GM12878 (cell line): ENCODE results near the gene LRRTM1. TPM values are rescaled to one million over a fixed set of nuclear protein-coding genes. Genes with fewer than 3 reads are reported as not detected.

Experiments
- ATAC-seq: fragments of 200-7000 bp; cut with Tn5 transposase; 3 replicates; pipeline ENCODE4 v1.9.1; 2020; ENCODE audit warnings: mild to moderate bottlenecking, moderate library complexity
- BruUV-seq: library from RNA; stranded (reverse); fragments of 400-500 nt; replicated peaks from 2 replicates; lab custom pipeline; 2021; lab: Mats Ljungman, UMichigan
- CTCF ChIA-PET: fragments of 300-600 bp; sonication (Branson Sonifier 250); formaldehyde crosslinking; extraction: SDS; loops from one replicate; lab custom pipeline; 2021; ENCODE audit warnings: inconsistent platforms; lab: Yijun Ruan, JAX
- POLR2A ChIA-PET: fragments of 350-600 bp; formaldehyde crosslinking; extraction: SDS; loops from one replicate; lab custom pipeline; 2021; ENCODE audit warnings: inconsistent platforms; lab: Charles Lee
- RAD21 ChIA-PET: fragments of 300-600 bp; sonication (Branson Sonifier 250); formaldehyde crosslinking; loops from one replicate; lab custom pipeline; 2023; ENCODE audit warnings: antibody characterized with exemption; ENCODE audit not compliant: unreplicated experiment; lab: Charles Lee
- SMC1A ChIA-PET: fragments of 300-600 bp; sonication (Branson Sonifier 250); formaldehyde crosslinking; loops from one replicate; lab custom pipeline; 2023; ENCODE audit not compliant: unreplicated experiment, uncharacterized antibody; lab: Charles Lee
- DNase-seq: peaks from one replicate; pipeline ENCODE4 v3.0.0-alpha.2; 2011; ENCODE audit warnings: low read depth, low spot score
- FAIRE-seq: peaks from 3 replicates; lab custom pipeline; 2011; peaks lifted over from hg19 to GRCh38; lab: Jason Lieb, UNC
- H2AFZ ChIP-seq: 2 replicates; pipeline ENCODE4 v1.6.0; 2011; ENCODE audit warnings: low read depth, low read length, control low read depth; ENCODE audit not compliant: control insufficient read depth
- H3K27ac ChIP-seq: 2 replicates; pipeline ENCODE4 v1.5.1; 2011; ENCODE audit warnings: control low read depth; ENCODE audit not compliant: control insufficient read depth, insufficient read depth
- H3K27me3 ChIP-seq, 2 experiments: replicated peaks in 1 of 2; 2 replicates each; pipeline versions ENCODE4 v1.6.0 to v1.6.1; 2011; ENCODE audit warnings: low read length in 1 of 2; ENCODE audit not compliant: control insufficient read depth in 2 of 2, insufficient read depth in 2 of 2
- H3K36me3 ChIP-seq, 2 experiments: 2 replicates each; pipeline ENCODE4 v1.5.1; 2011; ENCODE audit warnings: low read length in 1 of 2; ENCODE audit not compliant: control insufficient read depth in 2 of 2, insufficient read depth in 2 of 2
- H3K4me1 ChIP-seq: 2 replicates; pipeline ENCODE4 v1.6.1; 2011; ENCODE audit warnings: mild to moderate bottlenecking, low read length, moderate library complexity, mixed read lengths; ENCODE audit not compliant: control insufficient read depth, insufficient read depth
- H3K4me2 ChIP-seq: 2 replicates; pipeline ENCODE4 v1.6.0; 2011; ENCODE audit warnings: control low read depth; ENCODE audit not compliant: control insufficient read depth, insufficient read depth
- H3K4me3 ChIP-seq: fragments of 200-600 bp; sonication (generic); 2 replicates; pipeline ENCODE4 v1.5.1; 2016
- H3K79me2 ChIP-seq: 2 replicates; pipeline ENCODE4 v1.6.0; 2011; ENCODE audit warnings: low read length; ENCODE audit not compliant: control insufficient read depth, insufficient read depth
- H3K9ac ChIP-seq: 2 replicates; pipeline ENCODE4 v1.8.0; 2011; ENCODE audit warnings: low read length, control low read depth, mixed read lengths; ENCODE audit not compliant: control insufficient read depth, insufficient read depth
- H3K9me3 ChIP-seq: replicated peaks from 3 replicates; pipeline ENCODE4 v1.5.1; 2011; ENCODE audit warnings: mild to moderate bottlenecking, low read length; ENCODE audit not compliant: control insufficient read depth, insufficient read depth
- H4K20me1 ChIP-seq: 2 replicates; pipeline ENCODE4 v1.6.0; 2011; ENCODE audit not compliant: control insufficient read depth, insufficient read depth
- CREB1 ChIP-seq: IDR thresholded peaks from 2 replicates; pipeline ENCODE4 v1.6.1; 2012; ENCODE audit warnings: low read depth, mild to moderate bottlenecking, inconsistent platforms
- FOS ChIP-seq: IDR thresholded peaks from 3 replicates; pipeline ENCODE4 v1.6.1; 2011; ENCODE audit warnings: borderline replicate concordance; ENCODE audit not compliant: insufficient read length; ENCODE audit errors: extremely low read depth
- HDAC6 ChIP-seq: fragments of 200-600 bp; sonication (generic); IDR thresholded peaks from one replicate; pipeline ENCODE4 v1.8.0; 2017; ENCODE audit warnings: antibody characterized with exemption; ENCODE audit not compliant: unreplicated experiment
- MYB ChIP-seq: fragments of 150-350 bp; IDR thresholded peaks from 2 replicates; pipeline ENCODE4 v1.6.1; 2014; ENCODE audit warnings: mild to moderate bottlenecking, low read depth, low read length, borderline replicate concordance
- PAX8 ChIP-seq: fragments of 450-650 bp; IDR thresholded peaks from 2 replicates; pipeline ENCODE4 v1.6.1; 2017; ENCODE audit warnings: mild to moderate bottlenecking, moderate library complexity
- RAD51 ChIP-seq: fragments of 450-650 bp; IDR thresholded peaks from 2 replicates; pipeline ENCODE4 v1.6.1; 2016; ENCODE audit warnings: moderate library complexity, mild to moderate bottlenecking, inconsistent platforms
- RB1 ChIP-seq: fragments of 450-650 bp; formaldehyde crosslinking; IDR thresholded peaks from 2 replicates; pipeline ENCODE4 v1.6.1; 2017; ENCODE audit warnings: mild to moderate bottlenecking, borderline replicate concordance
- SRF ChIP-seq, 2 experiments: IDR thresholded peaks; 2 replicates each; pipeline ENCODE4 v1.6.1; 2011; ENCODE audit warnings: low read depth in 2 of 2, low read length in 2 of 2, mild to moderate bottlenecking in 1 of 2, moderate library complexity in 1 of 2
- SUZ12 ChIP-seq: fragments of 200-600 bp; sonication (generic); IDR thresholded peaks from one replicate; pipeline ENCODE4 v1.6.1; 2018; ENCODE audit warnings: antibody characterized with exemption, mild to moderate bottlenecking; ENCODE audit not compliant: unreplicated experiment
- TCF12 ChIP-seq: IDR thresholded peaks from 2 replicates; pipeline ENCODE4 v1.6.1; 2011; ENCODE audit warnings: low read depth, mild to moderate bottlenecking, low read length
- WGBS: methylation state at CpG from one replicate; pipeline ENCODE4 v1.1.6; 2016; ENCODE audit warnings: low lambda C conversion rate; ENCODE audit not compliant: insufficient replicate concordance, insufficient coverage; ENCODE audit errors: missing lambda C conversion rate; 5-methylcytosine and 5-hydroxymethylcytosine counted together
- in situ Hi-C: fragments of 300-500 bp; cut with MboI; formaldehyde crosslinking; loops from 9 replicates; pipeline ENCODE4 v1.14.3; 2018; ENCODE audit warnings: mixed read lengths
- intact Hi-C: fragments of 100-400 bp; cut with micrococcal nuclease; formaldehyde crosslinking; loops from one replicate; pipeline ENCODE4 v1.14.2; 2022; ENCODE audit not compliant: unreplicated experiment
- polyA plus RNA-seq, 11 experiments: library from polyadenylated mRNA; depleted of rRNA in 4 of 11; unstranded in 6 of 11; stranded (reverse) in 5 of 11; fragments of >200 nt; fragmentation: Nextera tagmentation in 4 of 11; fragmentation: Illumina TruSeq in 1 of 11; extraction: Ambion mirVana in 4 of 11; extraction: Trizol in 1 of 11; gene quantifications; 1 replicate in 1 of 11; 2 replicates in 10 of 11; pipeline versions ENCODE4 v1.2.1 to v1.2.3, GENCODE V29; 2011 to 2016; ENCODE audit warnings: inconsistent platforms in 2 of 11, missing spikeins in 2 of 11, low read depth in 1 of 11
- total RNA-seq, 4 experiments: library from RNA; depleted of rRNA in 3 of 4; stranded (reverse); fragments of >200 nt in 3 of 4; fragmentation: Illumina TruSeq in 1 of 4; extraction: Trizol in 1 of 4; gene quantifications; 2 replicates each; pipeline versions ENCODE4 v1.2.1 to v1.2.3, GENCODE V29; 2013 to 2021
- TF ChIP-seq, protein P1 (sequence below): fragments of 450-650 bp; IDR thresholded peaks from 2 replicates; pipeline ENCODE4 v1.6.1; 2017; ENCODE audit warnings: borderline replicate concordance
- TF ChIP-seq, protein P2 (sequence below): IDR thresholded peaks from 2 replicates; pipeline ENCODE4 v1.6.1; 2012; ENCODE audit warnings: low read length, inconsistent platforms
- TF ChIP-seq, protein P3 (sequence below): fragments of 450-650 bp; formaldehyde crosslinking; IDR thresholded peaks from 2 replicates; pipeline ENCODE4 v1.5.0; 2022; ENCODE audit warnings: mild to moderate bottlenecking, missing genetic modification characterization
- TF ChIP-seq, protein P4 (sequence below): IDR thresholded peaks from 2 replicates; pipeline ENCODE4 v1.6.1; 2012; ENCODE audit warnings: low read depth, low read length, improper control_type of control experiment
- TF ChIP-seq, protein P5 (sequence below): fragments of 450-650 bp; IDR thresholded peaks from 2 replicates; pipeline ENCODE4 v1.6.1; 2016; ENCODE audit warnings: mild to moderate bottlenecking

Gene LRRTM1
- total and polyA plus RNA-seq, 10 of the 15 experiments (the other 5 are each of a cell fraction or from before 2014, with no cell fraction given), result not detected

DNA sequence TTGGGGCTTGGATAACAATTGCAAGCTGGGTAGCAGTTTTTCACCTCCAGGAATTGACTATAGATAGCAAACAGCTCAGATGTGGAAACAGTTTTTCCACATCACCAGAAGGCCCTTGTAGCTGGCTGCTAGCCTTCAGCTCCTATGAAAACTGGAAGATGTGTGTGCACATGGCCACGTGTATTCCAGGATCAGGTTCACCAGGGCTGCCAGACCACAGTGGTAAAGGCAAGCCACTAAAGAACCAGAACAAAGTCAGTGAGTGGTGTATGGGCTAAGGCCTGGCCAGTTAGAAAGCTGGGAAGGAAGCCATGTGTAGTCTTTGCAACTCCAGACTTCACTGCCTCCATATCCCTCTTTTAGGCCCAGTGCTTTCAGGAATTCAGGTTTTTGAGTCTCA is 12.9 kb downstream of the LRRTM1 start:
- in situ Hi-C loops, result no loop called here
- TF ChIP-seq, protein P1, sequence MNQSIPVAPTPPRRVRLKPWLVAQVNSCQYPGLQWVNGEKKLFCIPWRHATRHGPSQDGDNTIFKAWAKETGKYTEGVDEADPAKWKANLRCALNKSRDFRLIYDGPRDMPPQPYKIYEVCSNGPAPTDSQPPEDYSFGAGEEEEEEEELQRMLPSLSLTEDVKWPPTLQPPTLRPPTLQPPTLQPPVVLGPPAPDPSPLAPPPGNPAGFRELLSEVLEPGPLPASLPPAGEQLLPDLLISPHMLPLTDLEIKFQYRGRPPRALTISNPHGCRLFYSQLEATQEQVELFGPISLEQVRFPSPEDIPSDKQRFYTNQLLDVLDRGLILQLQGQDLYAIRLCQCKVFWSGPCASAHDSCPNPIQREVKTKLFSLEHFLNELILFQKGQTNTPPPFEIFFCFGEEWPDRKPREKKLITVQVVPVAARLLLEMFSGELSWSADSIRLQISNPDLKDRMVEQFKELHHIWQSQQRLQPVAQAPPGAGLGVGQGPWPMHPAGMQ, result no peak
- TF ChIP-seq, protein P2, sequence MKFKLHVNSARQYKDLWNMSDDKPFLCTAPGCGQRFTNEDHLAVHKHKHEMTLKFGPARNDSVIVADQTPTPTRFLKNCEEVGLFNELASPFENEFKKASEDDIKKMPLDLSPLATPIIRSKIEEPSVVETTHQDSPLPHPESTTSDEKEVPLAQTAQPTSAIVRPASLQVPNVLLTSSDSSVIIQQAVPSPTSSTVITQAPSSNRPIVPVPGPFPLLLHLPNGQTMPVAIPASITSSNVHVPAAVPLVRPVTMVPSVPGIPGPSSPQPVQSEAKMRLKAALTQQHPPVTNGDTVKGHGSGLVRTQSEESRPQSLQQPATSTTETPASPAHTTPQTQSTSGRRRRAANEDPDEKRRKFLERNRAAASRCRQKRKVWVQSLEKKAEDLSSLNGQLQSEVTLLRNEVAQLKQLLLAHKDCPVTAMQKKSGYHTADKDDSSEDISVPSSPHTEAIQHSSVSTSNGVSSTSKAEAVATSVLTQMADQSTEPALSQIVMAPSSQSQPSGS, result no peak
- TF ChIP-seq, protein P3, sequence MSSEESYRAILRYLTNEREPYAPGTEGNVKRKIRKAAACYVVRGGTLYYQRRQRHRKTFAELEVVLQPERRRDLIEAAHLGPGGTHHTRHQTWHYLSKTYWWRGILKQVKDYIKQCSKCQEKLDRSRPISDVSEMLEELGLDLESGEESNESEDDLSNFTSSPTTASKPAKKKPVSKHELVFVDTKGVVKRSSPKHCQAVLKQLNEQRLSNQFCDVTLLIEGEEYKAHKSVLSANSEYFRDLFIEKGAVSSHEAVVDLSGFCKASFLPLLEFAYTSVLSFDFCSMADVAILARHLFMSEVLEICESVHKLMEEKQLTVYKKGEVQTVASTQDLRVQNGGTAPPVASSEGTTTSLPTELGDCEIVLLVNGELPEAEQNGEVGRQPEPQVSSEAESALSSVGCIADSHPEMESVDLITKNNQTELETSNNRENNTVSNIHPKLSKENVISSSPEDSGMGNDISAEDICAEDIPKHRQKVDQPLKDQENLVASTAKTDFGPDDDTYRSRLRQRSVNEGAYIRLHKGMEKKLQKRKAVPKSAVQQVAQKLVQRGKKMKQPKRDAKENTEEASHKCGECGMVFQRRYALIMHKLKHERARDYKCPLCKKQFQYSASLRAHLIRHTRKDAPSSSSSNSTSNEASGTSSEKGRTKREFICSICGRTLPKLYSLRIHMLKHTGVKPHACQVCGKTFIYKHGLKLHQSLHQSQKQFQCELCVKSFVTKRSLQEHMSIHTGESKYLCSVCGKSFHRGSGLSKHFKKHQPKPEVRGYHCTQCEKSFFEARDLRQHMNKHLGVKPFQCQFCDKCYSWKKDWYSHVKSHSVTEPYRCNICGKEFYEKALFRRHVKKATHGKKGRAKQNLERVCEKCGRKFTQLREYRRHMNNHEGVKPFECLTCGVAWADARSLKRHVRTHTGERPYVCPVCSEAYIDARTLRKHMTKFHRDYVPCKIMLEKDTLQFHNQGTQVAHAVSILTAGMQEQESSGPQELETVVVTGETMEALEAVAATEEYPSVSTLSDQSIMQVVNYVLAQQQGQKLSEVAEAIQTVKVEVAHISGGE (CRISPR knock-in tag), result no peak
- TF ChIP-seq TCF12 (no peak), SRF (IDR thresholded peaks at IDR 0.05; ENCODE audit: low read depth in 2 of 2, low read length in 2 of 2) (no peak), SUZ12 (no peak), HDAC6 (no peak), PAX8 (no peak), MYB (no peak), RB1 (no peak), RAD51 (no peak), FOS (no peak), CREB1 (no peak)
- TF ChIP-seq, protein P4, sequence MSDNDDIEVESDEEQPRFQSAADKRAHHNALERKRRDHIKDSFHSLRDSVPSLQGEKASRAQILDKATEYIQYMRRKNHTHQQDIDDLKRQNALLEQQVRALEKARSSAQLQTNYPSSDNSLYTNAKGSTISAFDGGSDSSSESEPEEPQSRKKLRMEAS, result no peak
- TF ChIP-seq, protein P5, sequence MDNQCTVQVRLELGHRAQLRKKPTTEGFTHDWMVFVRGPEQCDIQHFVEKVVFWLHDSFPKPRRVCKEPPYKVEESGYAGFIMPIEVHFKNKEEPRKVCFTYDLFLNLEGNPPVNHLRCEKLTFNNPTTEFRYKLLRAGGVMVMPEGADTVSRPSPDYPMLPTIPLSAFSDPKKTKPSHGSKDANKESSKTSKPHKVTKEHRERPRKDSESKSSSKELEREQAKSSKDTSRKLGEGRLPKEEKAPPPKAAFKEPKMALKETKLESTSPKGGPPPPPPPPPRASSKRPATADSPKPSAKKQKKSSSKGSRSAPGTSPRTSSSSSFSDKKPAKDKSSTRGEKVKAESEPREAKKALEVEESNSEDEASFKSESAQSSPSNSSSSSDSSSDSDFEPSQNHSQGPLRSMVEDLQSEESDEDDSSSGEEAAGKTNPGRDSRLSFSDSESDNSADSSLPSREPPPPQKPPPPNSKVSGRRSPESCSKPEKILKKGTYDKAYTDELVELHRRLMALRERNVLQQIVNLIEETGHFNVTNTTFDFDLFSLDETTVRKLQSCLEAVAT, result no peak

More for the DNA sequence above, 12.9 kb downstream of the LRRTM1 start:
- Histone ChIP-seq H3K4me2 (no peak overlapping the region), H4K20me1 (no peaks in the 10 kb centered on the region), H3K9me3 (no peaks in the 10 kb centered on the region), H3K27ac (no peak overlapping the region), H3K9ac (no peak overlapping the region), H3K4me1 (no peaks in the 10 kb centered on the region), H3K36me3 (no peaks in the 10 kb centered on the region), H3K27me3 (no peaks in the 10 kb centered on the region), H3K4me3 (no peak overlapping the region), H2AFZ (no peak overlapping the region), H3K79me2 (no peaks in the 10 kb centered on the region)
- FAIRE-seq (no peak), ATAC-seq (no peak), DNase-seq (no peak)
- WGBS, result 0% methylated on average over 1 of the region's 1 CpG
- POLR2A ChIA-PET, result no interaction called here
- intact Hi-C loops, result no loop called here
- RAD21 ChIA-PET, result no interaction called here
- CTCF ChIA-PET, result interaction anchor here (1.2 kb wide), 1 partner anchor 207 kb away, joined by 3 read pairs; no protein-coding TSS in a partner anchor
- SMC1A ChIA-PET, result no interaction called here
- BruUV-seq, result no TSS peak
